Spinal cord (tissue), 10 donors: ENCODE data around the gene SMARCAD1. TPM values are rescaled to one million over a fixed set of nuclear protein-coding genes. Genes with fewer than 3 reads are reported as not detected.

Source experiments
- DNase-seq, 6 donors: peaks; one replicate each; pipeline versions ENCODE4 v3.0.0 to v3.0.0-alpha.2; 2013 to 2015; ENCODE audit warnings: low spot score in 6 of 6, low read depth in 4 of 6
- H3K27ac ChIP-seq: one replicate; pipeline ENCODE4 v1.5.1; 2013; ENCODE audit warnings: low read depth, low read length, control low read depth
- H3K27me3 ChIP-seq: one replicate; pipeline ENCODE4 v1.6.1; 2013; ENCODE audit warnings: low read length; ENCODE audit not compliant: control insufficient read depth, insufficient read depth
- H3K36me3 ChIP-seq: one replicate; pipeline ENCODE4 v1.6.1; 2013; ENCODE audit warnings: low read length; ENCODE audit not compliant: control insufficient read depth, insufficient read depth
- H3K4me1 ChIP-seq: one replicate; pipeline ENCODE4 v1.6.1; 2013; ENCODE audit warnings: low read length; ENCODE audit not compliant: control insufficient read depth, insufficient read depth
- H3K4me3 ChIP-seq: one replicate; pipeline ENCODE4 v1.5.1; 2013; ENCODE audit warnings: low read depth, low read length, control low read depth
- H3K9me3 ChIP-seq: one replicate; pipeline ENCODE4 v1.6.1; 2013; ENCODE audit warnings: low read length; ENCODE audit not compliant: control insufficient read depth, insufficient read depth
- WGBS: methylation state at CpG from one replicate; pipeline ENCODE4 v1.1.5; 2013; ENCODE audit warnings: missing lambda C conversion rate; ENCODE audit not compliant: insufficient coverage; 5-methylcytosine and 5-hydroxymethylcytosine counted together
- polyA plus RNA-seq, 2 donors: library from polyadenylated mRNA; unstranded; fragments of 120-200 nt; gene quantifications; one replicate each; pipeline ENCODE4 v1.2.1, GENCODE V29; 2013; ENCODE audit not compliant: insufficient read length in 2 of 2
- total RNA-seq, 2 donors: library from RNA; depleted of rRNA in 1 of 2; stranded (reverse); fragments of 120-200 nt in 1 of 2; fragments of >200 nt in 1 of 2; gene quantifications; one replicate each; pipeline versions ENCODE4 v1.2.3 to v1.2.4, GENCODE V29; 2013 to 2014
- donor health status: healthy.

Gene SMARCAD1
- total and polyA plus RNA-seq, 4 donors: 36.5 to 73.4 (median 48.8) TPM

- no peaks in the 10 kb centered on the region for H3K4me1 ChIP-seq
- H3K36me3 ChIP-seq: peaks cover 17% of the 10 kb centered on the region
- DNase-seq: no peak
- H3K27me3 ChIP-seq: no peaks in the 10 kb centered on the region
- no CpG with 5 or more reads among the region's 2 CpGs for WGBS
- no peak overlapping the region for H3K27ac ChIP-seq
- no peak overlapping the region for H3K4me3 ChIP-seq
- no peaks in the 10 kb centered on the region for H3K9me3 ChIP-seq
These were observed 37.1 kb downstream of the SMARCAD1 start for GRCh38 chr4:94244829-94245185.

GRCh38 chr4:94251094-94251493, 43.4 kb downstream of the SMARCAD1 start:
- no peaks in the 10 kb centered on the region for H3K9me3 ChIP-seq
- no peak for DNase-seq
- no peak overlapping the region for H3K27ac ChIP-seq
- H3K27me3 ChIP-seq: no peaks in the 10 kb centered on the region
- peaks cover 2% of the 10 kb centered on the region for H3K36me3 ChIP-seq
- H3K4me3 ChIP-seq: no peak overlapping the region
- H3K4me1 ChIP-seq: no peaks in the 10 kb centered on the region

GRCh38 chr4:94253036-94253435, 45.4 kb downstream of the SMARCAD1 start:
- H3K4me1 ChIP-seq: no peaks in the 10 kb centered on the region
- H3K27me3 ChIP-seq: no peaks in the 10 kb centered on the region
- WGBS: 49% methylated on average over 2 of the region's 3 CpGs
- peak overlapping the region; percentile 31 for H3K4me3 ChIP-seq
- no peaks in the 10 kb centered on the region for H3K9me3 ChIP-seq
- peak in 5 of 6 donors; percentile 12 to 59 (median 18) for DNase-seq
- H3K36me3 ChIP-seq: peaks cover 3% of the 10 kb centered on the region
- H3K27ac ChIP-seq: no peak overlapping the region

- WGBS: 92% methylated on average over 4 of the region's 8 CpGs
- no peaks in the 10 kb centered on the region for H3K9me3 ChIP-seq
- H3K4me3 ChIP-seq: no peak overlapping the region
- no peak for DNase-seq
- H3K27ac ChIP-seq: no peak overlapping the region
- peaks cover 6% of the 10 kb centered on the region for H3K36me3 ChIP-seq
- H3K27me3 ChIP-seq: no peaks in the 10 kb centered on the region
- no peaks in the 10 kb centered on the region for H3K4me1 ChIP-seq
These were observed 48.6 kb downstream of the SMARCAD1 start for GRCh38 chr4:94256144-94256783.

DNA sequence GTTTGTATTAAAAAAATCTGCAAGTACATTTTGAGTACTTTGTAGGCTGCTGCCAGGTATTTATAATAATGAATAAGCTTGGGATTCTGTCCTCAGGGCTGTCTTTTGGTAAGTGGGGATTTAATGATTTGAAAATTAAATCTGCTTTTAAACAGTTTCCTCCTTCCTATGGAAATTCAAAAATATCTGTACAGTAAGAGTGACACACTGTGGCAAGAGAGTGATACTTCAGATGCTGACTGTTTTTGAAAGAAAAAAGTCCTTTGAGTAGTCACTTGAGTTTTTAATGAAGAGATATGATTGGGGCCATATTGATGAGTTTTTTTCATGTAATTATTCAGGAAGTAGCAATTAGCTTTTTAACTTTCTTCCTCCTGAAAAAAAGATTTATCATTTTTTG, 49.2 kb downstream of the SMARCAD1 start:
- peak in 2 of 6 donors; percentile 16 to 51 for DNase-seq
- H3K27ac ChIP-seq: no peak overlapping the region
- no peaks in the 10 kb centered on the region for H3K4me1 ChIP-seq
- H3K36me3 ChIP-seq: peaks cover 9% of the 10 kb centered on the region
- H3K9me3 ChIP-seq: no peaks in the 10 kb centered on the region
- H3K27me3 ChIP-seq: no peaks in the 10 kb centered on the region
- no peak overlapping the region for H3K4me3 ChIP-seq

DNA sequence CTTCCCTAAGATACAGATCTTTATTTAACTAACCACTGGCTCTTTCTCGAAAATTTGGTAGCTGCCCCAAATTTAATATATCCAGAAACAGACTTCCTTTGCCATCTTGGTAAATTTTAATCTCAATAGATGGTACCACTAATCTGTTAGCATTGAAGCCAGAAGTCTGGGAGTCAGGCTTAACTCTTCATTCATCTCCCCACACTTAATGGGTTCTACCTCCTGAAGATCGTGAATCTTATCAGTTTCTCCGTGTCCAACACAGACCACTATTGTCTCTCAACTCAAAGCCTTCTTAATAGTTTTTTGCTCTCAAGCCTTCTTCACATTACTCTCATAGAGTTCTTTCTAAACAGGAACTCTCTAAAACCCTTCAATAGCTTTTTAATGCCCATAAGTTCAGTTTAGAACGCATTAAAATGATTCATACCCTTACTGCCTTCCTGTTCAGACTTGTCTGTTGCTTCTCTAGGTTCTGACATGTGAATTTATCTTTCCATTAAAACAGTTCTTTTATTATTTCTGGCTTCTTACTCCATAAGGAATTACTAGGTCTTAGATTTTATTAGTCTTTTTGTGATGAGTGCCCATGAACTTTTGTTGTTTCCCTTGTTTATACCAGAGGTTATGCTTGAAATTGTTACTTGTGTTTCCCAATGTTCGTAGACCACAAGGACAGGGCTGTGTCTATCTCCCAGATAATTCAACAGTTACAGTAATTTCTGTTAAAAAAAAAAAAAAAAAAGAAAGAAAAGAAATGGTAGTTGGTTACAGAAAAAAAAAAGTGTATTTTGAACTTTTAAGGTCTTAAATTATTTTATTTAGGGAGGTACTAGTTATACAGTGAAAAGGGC, 54.7 kb downstream of the SMARCAD1 start:
- no peaks in the 10 kb centered on the region for H3K4me1 ChIP-seq
- no peaks in the 10 kb centered on the region for H3K27me3 ChIP-seq
- H3K9me3 ChIP-seq: no peaks in the 10 kb centered on the region
- H3K36me3 ChIP-seq: peaks cover 7% of the 10 kb centered on the region
- WGBS: 60% methylated on average over 3 of the region's 5 CpGs
- no peak overlapping the region for H3K27ac ChIP-seq
- no peak for DNase-seq
- no peak overlapping the region for H3K4me3 ChIP-seq

GRCh38 chr4:94267037-94267436, 59.4 kb downstream of the SMARCAD1 start:
- 92% methylated on average over 2 of the region's 4 CpGs for WGBS
- H3K4me3 ChIP-seq: no peak overlapping the region
- H3K36me3 ChIP-seq: peaks cover 3% of the 10 kb centered on the region
- no peak overlapping the region for H3K27ac ChIP-seq
- H3K4me1 ChIP-seq: no peaks in the 10 kb centered on the region
- no peak for DNase-seq
- H3K27me3 ChIP-seq: no peaks in the 10 kb centered on the region
- no peaks in the 10 kb centered on the region for H3K9me3 ChIP-seq

GRCh38 chr4:94271248-94271647, 63.6 kb downstream of the SMARCAD1 start:
- Histone ChIP-seq H3K9me3 (no peaks in the 10 kb centered on the region), H3K27ac (no peak overlapping the region), H3K36me3 (peaks cover 12% of the 10 kb centered on the region), H3K27me3 (no peaks in the 10 kb centered on the region), H3K4me3 (no peak overlapping the region), H3K4me1 (no peaks in the 10 kb centered on the region)
- no peak for DNase-seq
- no CpG with 5 or more reads among the region's 2 CpGs for WGBS

- peaks cover 18% of the 10 kb centered on the region for H3K36me3 ChIP-seq
- no peaks in the 10 kb centered on the region for H3K4me1 ChIP-seq
- no peak for DNase-seq
- no peak overlapping the region for H3K4me3 ChIP-seq
- WGBS: 100% methylated on average over 1 of the region's 3 CpGs
- H3K27me3 ChIP-seq: no peaks in the 10 kb centered on the region
- no peaks in the 10 kb centered on the region for H3K9me3 ChIP-seq
- H3K27ac ChIP-seq: no peak overlapping the region
These were observed 67.2 kb downstream of the SMARCAD1 start for GRCh38 chr4:94274912-94275311.

DNA sequence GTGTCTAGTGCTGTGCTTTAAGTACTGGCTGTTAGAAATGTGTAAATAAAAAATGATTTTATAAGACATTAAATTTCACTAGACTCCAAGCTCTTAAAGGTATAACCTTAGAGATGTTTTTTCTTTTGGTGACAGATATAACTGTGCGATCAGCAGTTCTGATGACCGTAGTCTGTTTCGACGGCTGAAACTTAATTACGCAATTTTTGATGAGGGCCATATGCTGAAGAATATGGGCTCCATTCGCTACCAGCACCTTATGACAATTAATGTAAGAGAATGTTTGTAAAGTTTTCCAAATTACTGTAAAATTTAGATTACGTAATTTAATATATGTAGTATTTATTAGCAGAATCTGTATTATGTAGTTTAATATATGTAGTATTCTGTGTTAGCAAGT, 68.5 kb downstream of the SMARCAD1 start:
- WGBS: no CpG with 5 or more reads among the region's 7 CpGs
- no peaks in the 10 kb centered on the region for H3K4me1 ChIP-seq

More for the DNA sequence above, 68.5 kb downstream of the SMARCAD1 start:
- Histone ChIP-seq H3K9me3 (no peaks in the 10 kb centered on the region), H3K27ac (no peak overlapping the region), H3K36me3 (peaks cover 19% of the 10 kb centered on the region), H3K27me3 (no peaks in the 10 kb centered on the region), H3K4me3 (no peak overlapping the region)
- DNase-seq: no peak
